HL-60 (cell line): Measurements from ENCODE around the gene ABHD17A.

Source experiments
- CTCF ChIP-seq: IDR thresholded peaks from one replicate; pipeline ENCODE4 v1.5.1; 2011; ENCODE audit warnings: low read length, control low read depth, inconsistent platforms; ENCODE audit not compliant: insufficient read depth
- GABPA ChIP-seq: IDR thresholded peaks from 2 replicates; pipeline ENCODE4 v1.6.1; 2012; ENCODE audit warnings: low read depth
- POLR2AphosphoS5 ChIP-seq: IDR thresholded peaks from 2 replicates; pipeline ENCODE4 v1.6.1; 2012; ENCODE audit warnings: low read depth
- REST ChIP-seq: IDR thresholded peaks from 2 replicates; pipeline ENCODE4 v1.6.1; 2012; ENCODE audit warnings: low read depth; ENCODE audit not compliant: insufficient replicate concordance

- TF ChIP-seq CTCF: peak; percentile 89
- TF ChIP-seq POLR2AphosphoS5: peak; percentile 40; the same call in 1 of the 2 replicates
- TF ChIP-seq REST: peak; percentile 69
- no peak for TF ChIP-seq GABPA
These were observed 36.7 kb downstream of the ABHD17A start, which contains the start of gene REXO1 for GRCh38 chr19:1848399-1849131.
